Measurements from ENCODE around the gene OCA2.

The OCA2 gene

GRCh38 chr15:28106294-28107110 lies 7.4 kb upstream of the OCA2 start:
- H3K4me1 Mint-ChIP-seq: peaks cover 27% of the 10 kb centered on the region
- DNase-seq: peak; percentile 71

DNA sequence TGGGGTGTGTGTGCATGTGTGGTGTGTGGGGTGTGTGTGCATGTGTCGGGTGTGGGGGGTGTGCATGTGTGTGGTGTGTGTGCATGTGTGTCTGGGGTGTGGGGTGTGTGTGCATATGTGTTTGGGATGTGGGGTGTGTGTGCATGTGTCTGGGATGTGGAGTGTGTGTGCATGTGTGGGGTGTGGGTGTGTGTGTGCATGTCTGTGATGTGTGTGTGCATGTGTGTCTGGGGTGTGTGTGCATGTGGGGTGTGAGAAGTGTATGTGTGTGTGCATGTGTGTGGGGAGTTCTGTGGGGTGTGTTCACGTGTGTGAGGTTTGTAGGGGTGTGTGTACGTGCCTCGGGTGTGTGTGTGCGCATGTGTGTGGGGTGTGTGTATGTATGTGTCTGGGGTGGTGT lies 6.7 kb upstream of the OCA2 start:
- Mint-ChIP-seq H3K9me3 (no peaks in the 10 kb centered on the region), H3K4me1 (peaks cover 27% of the 10 kb centered on the region), H3K36me3 (ENCODE audit: low read depth) (peaks cover 13% of the 10 kb centered on the region), H3K27me3 (ENCODE audit: low read depth, poor library complexity) (peaks cover 46% of the 10 kb centered on the region), H3K4me3 (peak overlapping the region; percentile 73), H3K27ac (no peak overlapping the region)
- TF ChIP-seq, protein P1, sequence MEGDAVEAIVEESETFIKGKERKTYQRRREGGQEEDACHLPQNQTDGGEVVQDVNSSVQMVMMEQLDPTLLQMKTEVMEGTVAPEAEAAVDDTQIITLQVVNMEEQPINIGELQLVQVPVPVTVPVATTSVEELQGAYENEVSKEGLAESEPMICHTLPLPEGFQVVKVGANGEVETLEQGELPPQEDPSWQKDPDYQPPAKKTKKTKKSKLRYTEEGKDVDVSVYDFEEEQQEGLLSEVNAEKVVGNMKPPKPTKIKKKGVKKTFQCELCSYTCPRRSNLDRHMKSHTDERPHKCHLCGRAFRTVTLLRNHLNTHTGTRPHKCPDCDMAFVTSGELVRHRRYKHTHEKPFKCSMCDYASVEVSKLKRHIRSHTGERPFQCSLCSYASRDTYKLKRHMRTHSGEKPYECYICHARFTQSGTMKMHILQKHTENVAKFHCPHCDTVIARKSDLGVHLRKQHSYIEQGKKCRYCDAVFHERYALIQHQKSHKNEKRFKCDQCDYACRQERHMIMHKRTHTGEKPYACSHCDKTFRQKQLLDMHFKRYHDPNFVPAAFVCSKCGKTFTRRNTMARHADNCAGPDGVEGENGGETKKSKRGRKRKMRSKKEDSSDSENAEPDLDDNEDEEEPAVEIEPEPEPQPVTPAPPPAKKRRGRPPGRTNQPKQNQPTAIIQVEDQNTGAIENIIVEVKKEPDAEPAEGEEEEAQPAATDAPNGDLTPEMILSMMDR (IDR thresholded peaks at IDR 0.05): no peak
- DNase-seq: no peak

More at GRCh38 chr15:28106294-28107110, 7.4 kb upstream of the OCA2 start:
- H3K36me3 Mint-ChIP-seq (ENCODE audit: low read depth): peaks cover 20% of the 10 kb centered on the region
- no peaks in the 10 kb centered on the region for H3K9me3 Mint-ChIP-seq
- TF ChIP-seq, protein P1 (IDR thresholded peaks at IDR 0.05): no peak
- peaks cover 42% of the 10 kb centered on the region for H3K27me3 Mint-ChIP-seq (ENCODE audit: low read depth, poor library complexity)
- peak overlapping the region; percentile 73 for H3K4me3 Mint-ChIP-seq
- no peak overlapping the region for H3K27ac Mint-ChIP-seq

DNA sequence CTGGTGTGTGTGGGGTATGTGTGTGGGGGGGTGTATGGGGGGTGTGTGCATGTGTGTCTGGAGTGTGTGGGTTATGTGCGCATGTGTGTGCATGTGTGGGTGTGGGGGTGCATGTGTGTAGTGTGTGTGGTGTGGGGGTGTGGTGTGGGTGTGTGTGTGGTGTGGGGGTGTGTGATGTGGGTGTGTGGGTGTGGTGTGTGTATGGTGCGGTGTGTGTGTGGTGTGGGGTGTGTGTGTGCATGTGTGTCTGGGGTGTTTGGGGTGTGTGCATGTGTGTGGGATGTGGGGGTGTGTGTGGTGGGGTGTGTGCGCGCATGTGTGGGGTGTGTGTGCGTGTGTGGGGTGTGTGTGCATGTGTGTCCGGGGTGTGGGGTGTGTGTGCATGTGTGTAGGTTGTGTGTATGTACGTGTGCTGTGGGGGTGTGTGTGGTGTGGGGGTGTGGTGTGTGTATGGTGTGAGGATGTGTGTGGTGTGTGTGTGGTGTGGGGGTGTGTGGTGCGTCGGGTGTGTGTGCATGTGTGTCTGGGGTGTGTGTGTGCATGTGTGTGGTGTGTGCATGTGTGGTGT lies 6.2 kb upstream of the OCA2 start:
- Mint-ChIP-seq H3K4me1 (peaks cover 29% of the 10 kb centered on the region), H3K27ac (no peak overlapping the region), H3K4me3 (peak overlapping the region; percentile 73), H3K36me3 (ENCODE audit: low read depth) (peaks cover 8% of the 10 kb centered on the region), H3K9me3 (no peaks in the 10 kb centered on the region), H3K27me3 (ENCODE audit: low read depth, poor library complexity) (peaks cover 51% of the 10 kb centered on the region)
- TF ChIP-seq, protein P1 (IDR thresholded peaks at IDR 0.05): no peak
- no peak for DNase-seq

GRCh38 chr15:28104326-28104725 lies 5.2 kb upstream of the OCA2 start:
- Mint-ChIP-seq H3K27ac (no peak overlapping the region), H3K36me3 (ENCODE audit: low read depth) (peaks cover under 1% of the 10 kb centered on the region), H3K4me3 (no peak overlapping the region), H3K4me1 (peaks cover 33% of the 10 kb centered on the region), H3K27me3 (ENCODE audit: low read depth, poor library complexity) (peaks cover 60% of the 10 kb centered on the region), H3K9me3 (no peaks in the 10 kb centered on the region)
- TF ChIP-seq, protein P1 (IDR thresholded peaks at IDR 0.05): no peak
- no peak for DNase-seq

GRCh38 chr15:28103831-28104230 lies 4.7 kb upstream of the OCA2 start:
- Mint-ChIP-seq H3K4me3 (no peak overlapping the region), H3K4me1 (peaks cover 37% of the 10 kb centered on the region), H3K27ac (no peak overlapping the region), H3K27me3 (ENCODE audit: low read depth, poor library complexity) (peaks cover 64% of the 10 kb centered on the region), H3K9me3 (no peaks in the 10 kb centered on the region), H3K36me3 (ENCODE audit: low read depth) (no peaks in the 10 kb centered on the region)
- no peak for DNase-seq
- TF ChIP-seq, protein P1 (IDR thresholded peaks at IDR 0.05): no peak
